PC-3 (cell line): Measurements from ENCODE around the gene FILIP1L. TPM values are rescaled to one million over a fixed set of nuclear protein-coding genes. Genes with fewer than 3 reads are reported as not detected.

Experiments used
- ATAC-seq: fragments of 200-7000 bp; cut with Tn5 transposase; 2 replicates; pipeline ENCODE4 v1.9.1; 2020; ENCODE audit warnings: mild to moderate bottlenecking, moderate library complexity
- BruUV-seq: library from RNA; stranded (reverse); fragments of 400-500 nt; replicated peaks from 2 replicates; lab custom pipeline; 2021; lab: Mats Ljungman, UMichigan
- CTCF ChIA-PET: fragments of 300-600 bp; sonication (Branson Sonifier 250); formaldehyde crosslinking; loops from one replicate; lab custom pipeline; 2022; ENCODE audit warnings: antibody characterized with exemption; lab: Charles Lee
- POLR2A ChIA-PET: fragments of 300-600 bp; sonication (Branson Sonifier 250); formaldehyde crosslinking; loops from one replicate; lab custom pipeline; 2022; ENCODE audit warnings: antibody characterized with exemption; ENCODE audit not compliant: unreplicated experiment; lab: Charles Lee
- DNase-seq: peaks from one replicate; pipeline ENCODE4 v3.0.0-alpha.2; 2015
- H2AFZ ChIP-seq: fragments of 300-600 bp; sonication (generic); 2 replicates; pipeline ENCODE4 v1.6.0; 2016; ENCODE audit warnings: antibody characterized with exemption, low read length
- H3F3A ChIP-seq: fragments of 300-600 bp; sonication (generic); one replicate; pipeline ENCODE4 v1.6.0; 2017; ENCODE audit warnings: antibody characterized with exemption, low read length, control low read depth, mild to moderate bottlenecking; ENCODE audit not compliant: unreplicated experiment
- H3K27ac ChIP-seq: fragments of 300-600 bp; sonication (generic); 2 replicates; pipeline ENCODE4 v1.5.1; 2016; ENCODE audit warnings: mild to moderate bottlenecking, low read length
- H3K27me3 ChIP-seq: fragments of 300-600 bp; sonication (generic); 2 replicates; pipeline ENCODE4 v1.6.1; 2016; ENCODE audit warnings: low read length, mixed read lengths
- H3K36me3 ChIP-seq: fragments of 300-600 bp; sonication (generic); 2 replicates; pipeline ENCODE4 v1.6.1; 2016; ENCODE audit warnings: low read depth, mixed run types, low read length, mixed read lengths
- H3K4me1 ChIP-seq: fragments of 300-600 bp; sonication (generic); 2 replicates; pipeline ENCODE4 v1.5.1; 2016; ENCODE audit warnings: low read length; ENCODE audit not compliant: insufficient read depth
- H3K4me2 ChIP-seq: fragments of 300-600 bp; sonication (generic); 2 replicates; pipeline ENCODE4 v1.6.0; 2016; ENCODE audit warnings: low read length
- H3K4me3 ChIP-seq: fragments of 300-600 bp; sonication (generic); 2 replicates; pipeline ENCODE4 v1.5.1; 2016; ENCODE audit warnings: mild to moderate bottlenecking, low read length, mixed read lengths
- H3K79me2 ChIP-seq: fragments of 300-600 bp; sonication (generic); 2 replicates; pipeline ENCODE4 v1.6.1; 2017; ENCODE audit warnings: low read length, mixed read lengths
- H3K9ac ChIP-seq: fragments of 300-600 bp; sonication (generic); 2 replicates; pipeline ENCODE4 v1.6.0; 2016; ENCODE audit warnings: mild to moderate bottlenecking, low read length
- H3K9me2 ChIP-seq: fragments of 300-600 bp; sonication (generic); replicated peaks from 2 replicates; pipeline ENCODE4 v1.6.1; 2016; ENCODE audit warnings: mixed run types, low read length, mixed read lengths
- H3K9me3 ChIP-seq: fragments of 300-600 bp; sonication (generic); 2 replicates; pipeline ENCODE4 v1.6.1; 2016; ENCODE audit warnings: low read length, mixed read lengths
- H4K20me1 ChIP-seq: fragments of 300-600 bp; sonication (generic); 2 replicates; pipeline ENCODE4 v1.6.1; 2016; ENCODE audit warnings: low read length, mixed read lengths
- EZH2 ChIP-seq: fragments of 300-600 bp; sonication (generic); IDR thresholded peaks from one replicate; pipeline ENCODE4 v1.6.1; 2017; ENCODE audit warnings: antibody characterized with exemption, mild to moderate bottlenecking, low read length; ENCODE audit not compliant: unreplicated experiment
- EZH2phosphoT487 ChIP-seq: fragments of 300-600 bp; sonication (generic); IDR thresholded peaks from 2 replicates; pipeline ENCODE4 v1.6.1; 2018; ENCODE audit warnings: mild to moderate bottlenecking, antibody characterized with exemption, low read length, borderline replicate concordance
- intact Hi-C: fragments of 100-400 bp; cut with micrococcal nuclease; formaldehyde crosslinking; loops from 2 replicates; pipeline ENCODE4 v1.9.0; 2023
- total RNA-seq: library from RNA; depleted of rRNA; stranded (reverse); fragments of >200 nt; gene quantifications from 2 replicates; pipeline ENCODE4 v1.2.3, GENCODE V29; 2014
- TF ChIP-seq, protein P1 (sequence below): fragments of 300-600 bp; sonication (generic); conservative IDR thresholded peaks from 2 replicates; pipeline ENCODE4 v1.5.1; 2017; ENCODE audit warnings: antibody characterized with exemption, low read depth, mild to moderate bottlenecking, low read length

The FILIP1L gene
- total RNA-seq, 1 experiment from 2014 or later: not detected

DNA sequence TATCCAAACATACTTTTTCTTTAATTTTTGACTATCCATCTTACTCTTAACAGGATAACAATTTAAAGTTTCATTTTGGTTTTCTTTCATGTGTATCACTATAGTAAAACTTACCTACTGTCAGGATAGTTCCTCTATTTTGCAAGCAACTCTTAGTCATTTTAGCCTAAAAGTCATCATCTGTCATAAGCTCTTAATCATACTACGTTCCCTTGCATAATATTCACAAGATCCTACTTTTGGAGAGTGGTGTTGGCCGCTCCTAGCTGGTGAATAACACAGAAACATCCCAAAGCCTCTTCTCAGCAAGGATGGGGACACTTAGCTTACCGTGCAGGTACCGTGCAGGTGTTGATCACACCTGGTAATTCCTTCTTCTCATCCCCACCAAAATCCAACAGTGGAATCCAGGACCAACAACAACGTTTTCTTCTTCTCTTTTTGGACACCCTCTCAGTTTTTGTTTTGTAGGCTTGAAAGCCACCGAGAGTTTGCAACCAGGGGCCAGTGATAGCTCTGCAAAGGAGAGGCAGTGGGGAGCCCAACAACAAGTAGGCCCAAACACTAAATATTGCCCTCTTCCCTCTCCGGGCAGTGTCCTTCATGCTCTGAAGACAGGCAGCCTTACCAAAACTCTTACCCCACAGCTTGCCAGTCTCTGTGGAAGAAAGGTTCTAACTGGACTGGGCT is 433 bp downstream of the FILIP1L start:
- Histone ChIP-seq H3K4me1 (0 out of 2 replicates have a peak, but pooled peaks cover 5% of the 10 kb centered on the region), H3K27me3 (no peaks in the 10 kb centered on the region), H3K4me2 (no peak overlapping the region), H3K36me3 (peaks cover 3% of the 10 kb centered on the region; the same call in 1 of the 2 replicates), H3K9me3 (no peaks in the 10 kb centered on the region), H4K20me1 (no peaks in the 10 kb centered on the region), H3K9me2 (no peaks in the 10 kb centered on the region), H3K4me3 (no peak overlapping the region), H3K27ac (no peak overlapping the region), H3F3A (no peaks in the 10 kb centered on the region), H3K79me2 (no peaks in the 10 kb centered on the region), H2AFZ (no peak overlapping the region), H3K9ac (no peak overlapping the region)
- CTCF ChIA-PET: no interaction called here
- intact Hi-C loops: no loop called here
- DNase-seq: peak; percentile 44
- POLR2A ChIA-PET: interaction anchor here (0.7 kb wide), 1 partner anchor 69 kb away, joined by 3 read pairs; no protein-coding TSS in a partner anchor
- ATAC-seq: no peak
- no TSS peak for BruUV-seq
- TF ChIP-seq, protein P1, sequence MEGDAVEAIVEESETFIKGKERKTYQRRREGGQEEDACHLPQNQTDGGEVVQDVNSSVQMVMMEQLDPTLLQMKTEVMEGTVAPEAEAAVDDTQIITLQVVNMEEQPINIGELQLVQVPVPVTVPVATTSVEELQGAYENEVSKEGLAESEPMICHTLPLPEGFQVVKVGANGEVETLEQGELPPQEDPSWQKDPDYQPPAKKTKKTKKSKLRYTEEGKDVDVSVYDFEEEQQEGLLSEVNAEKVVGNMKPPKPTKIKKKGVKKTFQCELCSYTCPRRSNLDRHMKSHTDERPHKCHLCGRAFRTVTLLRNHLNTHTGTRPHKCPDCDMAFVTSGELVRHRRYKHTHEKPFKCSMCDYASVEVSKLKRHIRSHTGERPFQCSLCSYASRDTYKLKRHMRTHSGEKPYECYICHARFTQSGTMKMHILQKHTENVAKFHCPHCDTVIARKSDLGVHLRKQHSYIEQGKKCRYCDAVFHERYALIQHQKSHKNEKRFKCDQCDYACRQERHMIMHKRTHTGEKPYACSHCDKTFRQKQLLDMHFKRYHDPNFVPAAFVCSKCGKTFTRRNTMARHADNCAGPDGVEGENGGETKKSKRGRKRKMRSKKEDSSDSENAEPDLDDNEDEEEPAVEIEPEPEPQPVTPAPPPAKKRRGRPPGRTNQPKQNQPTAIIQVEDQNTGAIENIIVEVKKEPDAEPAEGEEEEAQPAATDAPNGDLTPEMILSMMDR: no peak
- TF ChIP-seq EZH2: no peak
- TF ChIP-seq EZH2phosphoT487: no peak

DNA sequence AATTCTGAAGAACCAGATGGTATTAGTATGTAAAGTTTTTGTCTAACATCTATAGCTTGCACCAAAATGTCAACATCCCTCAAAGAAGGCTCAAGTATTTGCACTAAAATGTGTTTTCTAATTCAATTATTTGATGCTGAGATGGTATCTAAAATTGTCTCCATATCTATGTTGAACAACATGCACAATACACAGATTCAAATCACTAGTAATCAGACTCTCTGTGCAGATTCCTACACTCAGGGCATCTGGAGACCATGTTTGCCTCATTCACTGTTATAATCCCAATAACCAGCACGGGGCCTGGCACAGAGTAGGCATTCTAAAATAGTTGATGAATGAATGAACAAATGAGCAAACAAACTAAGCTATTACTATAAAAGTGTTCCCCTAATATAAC is 2.6 kb downstream of the FILIP1L start:
- TF ChIP-seq EZH2 (no peak), EZH2phosphoT487 (no peak)
- TF ChIP-seq, protein P1: no peak
- ATAC-seq (no peak), DNase-seq (no peak)
- H3K4me3 ChIP-seq: no peak overlapping the region
- 0 out of 2 replicates have a peak, but pooled peaks cover 3% of the 10 kb centered on the region for H4K20me1 ChIP-seq
- H3K4me1 ChIP-seq: peaks cover 22% of the 10 kb centered on the region
- H3K27ac ChIP-seq: no peak overlapping the region
- no peak overlapping the region for H3K4me2 ChIP-seq
- H3K27me3 ChIP-seq: no peaks in the 10 kb centered on the region
- no peaks in the 10 kb centered on the region for H3K9me3 ChIP-seq
- no peak overlapping the region for H3K9ac ChIP-seq
- no TSS peak for BruUV-seq
- ChIA-PET CTCF (interaction anchor here (0.7 kb wide), 1 partner anchor 106 kb away, joined by 3 read pairs; no protein-coding TSS in a partner anchor), POLR2A (no interaction called here)
- no peaks in the 10 kb centered on the region for H3K79me2 ChIP-seq
- peaks cover 3% of the 10 kb centered on the region for H3F3A ChIP-seq
- intact Hi-C loops: no loop called here
- peaks cover 3% of the 10 kb centered on the region; the same call in 1 of the 2 replicates for H3K36me3 ChIP-seq
- H3K9me2 ChIP-seq: no peaks in the 10 kb centered on the region
- H2AFZ ChIP-seq: no peak overlapping the region

DNA sequence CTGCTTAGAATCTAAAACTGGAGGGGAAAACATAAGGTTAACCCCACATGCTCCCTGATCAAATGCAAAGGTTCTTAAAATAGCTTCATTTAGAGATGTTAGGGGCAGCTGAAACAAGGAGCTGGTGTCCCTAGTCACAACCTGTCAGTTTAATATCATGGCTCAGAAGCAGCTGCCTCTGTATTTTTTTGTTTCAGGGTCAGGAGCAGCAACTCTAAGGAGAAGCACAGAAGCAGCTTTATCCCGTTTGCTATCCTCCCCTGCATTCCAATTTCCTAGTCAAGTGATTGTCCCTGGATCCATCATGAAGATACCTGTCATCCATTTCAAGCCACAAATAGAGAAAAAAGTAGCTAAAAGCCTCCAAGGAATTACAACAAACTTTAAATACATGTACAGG is 4.1 kb downstream of the FILIP1L start:
- Histone ChIP-seq H3K9ac (no peak overlapping the region), H3K27ac (no peak overlapping the region), H3F3A (peaks cover 5% of the 10 kb centered on the region), H3K4me1 (peaks cover 37% of the 10 kb centered on the region), H3K4me2 (no peak overlapping the region), H2AFZ (no peak overlapping the region), H4K20me1 (0 out of 2 replicates have a peak, but pooled peaks cover 4% of the 10 kb centered on the region), H3K36me3 (no peaks in the 10 kb centered on the region), H3K27me3 (no peaks in the 10 kb centered on the region), H3K9me2 (no peaks in the 10 kb centered on the region), H3K9me3 (no peaks in the 10 kb centered on the region), H3K79me2 (no peaks in the 10 kb centered on the region), H3K4me3 (no peak overlapping the region)
- TF ChIP-seq EZH2phosphoT487: no peak
- TF ChIP-seq EZH2: no peak
- TF ChIP-seq, protein P1: no peak
- POLR2A ChIA-PET: no interaction called here
- DNase-seq (no peak), ATAC-seq (no peak)
- CTCF ChIA-PET: interaction anchor here (0.7 kb wide), 1 partner anchor 144 kb away, joined by 5 read pairs; no protein-coding TSS in a partner anchor
- no TSS peak for BruUV-seq
- intact Hi-C loops: no loop called here
